Middle frontal gyrus (tissue), 1 donor: ENCODE results near the gene CDH26.
"Not testable (repeated sequence)": the region's sequence is repeated elsewhere in the genome, so short reads cannot be mapped to it uniquely, and the experiment has no call there.

ENCODE experiments used
- DNase-seq: peaks from one replicate; pipeline ENCODE4 v3.0.0-alpha.2; 2015; ENCODE audit warnings: low spot score; ENCODE audit errors: extremely low spot score

CDH26 gene

DNA sequence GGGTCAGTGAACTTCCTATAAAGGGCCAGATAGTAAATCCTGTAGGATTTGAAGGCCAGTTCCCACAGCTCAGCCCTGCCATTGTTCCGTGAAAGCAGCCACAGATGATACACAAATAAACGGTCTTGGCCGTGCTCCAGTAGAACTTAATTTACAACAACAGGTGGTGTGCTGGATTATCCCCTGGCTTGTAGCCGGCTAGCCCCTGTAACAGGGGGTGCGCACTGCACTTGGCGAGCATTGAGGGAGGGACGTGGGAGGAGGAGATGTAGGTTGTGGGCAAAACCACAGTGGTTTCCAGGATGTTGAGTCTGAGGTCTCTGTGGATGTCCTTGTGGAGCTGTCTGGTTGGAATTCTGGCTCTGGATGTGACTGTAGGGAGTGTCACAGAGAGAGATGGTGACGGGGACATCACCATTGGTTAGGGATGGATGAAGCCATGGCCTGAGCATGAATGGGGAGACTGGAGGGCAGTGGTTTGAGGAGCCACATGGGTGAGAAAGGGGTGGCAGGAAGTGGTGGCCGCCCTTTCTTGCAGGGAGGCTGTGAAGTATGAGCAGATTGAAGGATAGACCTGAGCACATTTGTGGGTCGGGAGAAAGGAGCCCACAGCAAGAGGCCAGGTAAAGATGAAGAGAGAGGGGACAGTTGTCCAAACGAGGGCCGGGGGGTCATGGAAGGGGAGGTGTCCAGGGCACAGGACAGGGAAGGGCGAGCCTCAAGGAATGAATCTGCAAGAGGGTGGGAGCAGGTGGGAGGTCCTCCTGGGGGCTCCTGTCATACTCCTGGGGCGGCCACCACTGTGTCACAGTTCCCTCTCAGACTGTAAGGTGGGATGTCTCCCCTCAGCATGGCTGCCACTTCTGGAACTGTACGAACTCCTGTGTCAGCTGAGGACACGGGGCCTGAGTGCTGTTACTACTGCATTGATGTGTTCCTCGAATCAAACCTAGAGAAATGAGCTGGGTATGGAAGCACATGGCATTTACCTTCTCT lies 53.6 kb downstream of the CDH26 start:
- no peak for DNase-seq

GRCh38 chr20:60013296-60014139 lies 55.3 kb downstream of the CDH26 start:
- DNase-seq, result no peak

DNA sequence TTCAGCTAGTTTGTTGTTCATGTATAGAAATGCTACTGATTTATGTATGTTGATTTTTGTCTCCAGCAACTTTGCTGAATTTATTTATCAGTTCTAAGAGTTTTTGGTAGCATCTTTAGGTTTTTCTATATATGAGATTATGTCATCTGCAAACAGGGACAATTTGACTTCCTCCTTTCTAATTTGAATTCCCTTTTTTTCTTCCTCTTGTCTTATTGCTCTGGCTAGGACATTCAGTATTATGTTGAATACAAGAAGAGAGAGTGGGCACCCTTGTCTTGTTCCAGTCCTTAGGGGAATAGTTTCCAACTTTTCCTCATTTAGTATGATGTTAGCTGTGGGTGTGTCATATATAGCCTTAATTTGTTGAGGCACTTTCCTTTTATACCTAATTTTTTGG lies 58.2 kb downstream of the CDH26 start:
- DNase-seq, result no peak

- DNase-seq, result no peak
Observed at GRCh38 chr20:60020251-60020650, 62.0 kb downstream of the CDH26 start.

- DNase-seq, result no peak
Observed at GRCh38 chr20:60021104-60021503, 62.9 kb downstream of the CDH26 start.

DNA sequence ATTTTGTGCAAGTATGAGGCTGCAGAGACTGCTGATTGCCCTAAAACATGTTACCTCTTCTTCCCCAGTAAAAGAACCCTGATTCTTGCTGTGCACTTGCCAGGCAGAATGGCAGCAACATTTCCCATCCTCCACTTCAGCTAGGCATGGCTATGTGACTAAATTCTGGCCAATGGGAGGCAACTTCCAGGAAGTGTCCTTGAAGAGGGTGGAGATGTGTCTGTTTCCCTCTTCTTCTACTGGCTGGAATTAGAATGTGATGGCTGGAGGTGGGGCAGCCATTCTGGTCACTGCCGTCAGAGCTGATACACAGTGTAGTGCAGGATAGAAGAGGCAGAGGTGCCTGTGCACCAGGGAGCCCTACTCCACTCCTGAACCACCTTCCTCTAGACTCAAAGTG lies 64.6 kb downstream of the CDH26 start:
- DNase-seq, result no peak

GRCh38 chr20:60024245-60024644 lies 66.0 kb downstream of the CDH26 start:
- no peak for DNase-seq

DNA sequence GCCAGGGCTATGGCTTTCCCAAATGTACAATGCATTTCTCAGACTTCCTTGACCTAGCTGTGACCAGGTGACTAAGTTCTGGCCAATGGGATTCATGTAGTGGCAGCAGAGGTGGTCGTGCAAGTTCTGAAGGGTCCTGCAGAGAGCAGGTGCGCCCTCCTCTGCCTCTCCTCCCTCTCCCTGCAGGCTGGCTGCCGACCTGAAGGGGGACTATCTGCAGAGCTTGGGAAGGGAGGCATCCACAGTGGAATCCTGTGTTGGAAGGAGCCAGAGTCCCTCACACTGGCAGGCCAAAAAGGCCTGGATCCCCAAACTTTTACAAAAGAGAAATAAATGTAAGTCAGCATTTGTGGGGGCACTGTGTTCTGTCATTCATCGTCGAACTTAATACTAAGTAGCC lies 66.6 kb downstream of the CDH26 start:
- DNase-seq, result no peak

DNA sequence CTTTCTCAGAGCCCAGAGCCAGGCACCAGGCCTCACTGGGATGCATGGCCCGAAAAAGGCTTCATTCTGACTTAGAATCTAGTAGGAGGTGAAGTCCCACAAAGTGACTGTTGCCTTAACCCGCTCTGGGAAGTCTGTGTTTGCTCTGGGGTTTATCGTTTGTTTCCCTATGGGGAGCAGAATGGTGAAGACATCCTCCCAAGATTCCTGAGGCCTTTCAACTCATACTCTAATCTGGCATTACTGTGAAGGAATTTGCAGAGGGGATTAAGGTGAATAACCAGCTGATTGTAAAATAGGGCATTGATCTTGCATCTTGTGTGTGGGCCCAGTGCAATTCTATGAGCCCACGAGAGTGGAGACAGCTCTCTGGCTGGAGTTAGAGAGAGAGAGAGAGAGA lies 67.8 kb downstream of the CDH26 start:
- no peak for DNase-seq

DNA sequence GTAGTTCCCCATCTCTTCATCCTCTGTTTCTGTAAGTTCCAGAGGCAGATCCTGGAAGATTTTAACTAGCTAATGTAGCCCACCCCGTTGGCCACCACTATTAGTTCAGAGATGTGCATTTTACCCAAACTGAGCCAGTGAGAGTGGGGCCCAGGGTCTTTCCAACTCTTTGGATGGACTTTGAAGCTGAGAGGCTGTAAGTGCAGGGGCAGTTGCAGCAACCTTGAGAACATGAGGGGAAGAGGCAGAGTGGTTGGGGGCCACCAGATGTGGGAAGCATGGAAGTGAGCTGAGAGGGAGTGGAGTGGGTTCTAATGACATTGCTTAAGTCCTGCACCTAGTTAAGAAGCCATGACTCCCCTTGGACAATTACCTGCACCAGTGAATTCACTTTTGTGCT lies 72.2 kb downstream of the CDH26 start:
- DNase-seq, result no peak

DNA sequence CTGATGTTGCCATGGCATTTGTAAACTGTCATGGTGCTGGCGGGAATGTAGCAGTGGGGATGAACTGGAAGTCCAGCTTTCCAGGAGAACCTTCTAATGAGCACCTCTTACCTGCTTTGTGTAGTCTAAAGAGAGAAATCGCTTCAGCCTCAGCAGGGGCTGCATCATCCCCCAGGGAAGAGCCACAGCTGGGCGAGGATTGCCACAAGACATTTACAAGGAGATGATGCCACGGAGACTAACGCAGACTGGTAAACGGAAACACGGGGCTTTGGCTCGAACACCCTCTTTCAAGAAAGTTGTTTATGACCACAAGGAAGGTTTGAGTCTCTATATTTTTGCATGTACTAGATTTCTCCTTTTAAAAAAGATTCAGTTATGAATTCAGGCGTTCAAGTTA lies 72.9 kb downstream of the CDH26 start:
- no peak for DNase-seq

DNA sequence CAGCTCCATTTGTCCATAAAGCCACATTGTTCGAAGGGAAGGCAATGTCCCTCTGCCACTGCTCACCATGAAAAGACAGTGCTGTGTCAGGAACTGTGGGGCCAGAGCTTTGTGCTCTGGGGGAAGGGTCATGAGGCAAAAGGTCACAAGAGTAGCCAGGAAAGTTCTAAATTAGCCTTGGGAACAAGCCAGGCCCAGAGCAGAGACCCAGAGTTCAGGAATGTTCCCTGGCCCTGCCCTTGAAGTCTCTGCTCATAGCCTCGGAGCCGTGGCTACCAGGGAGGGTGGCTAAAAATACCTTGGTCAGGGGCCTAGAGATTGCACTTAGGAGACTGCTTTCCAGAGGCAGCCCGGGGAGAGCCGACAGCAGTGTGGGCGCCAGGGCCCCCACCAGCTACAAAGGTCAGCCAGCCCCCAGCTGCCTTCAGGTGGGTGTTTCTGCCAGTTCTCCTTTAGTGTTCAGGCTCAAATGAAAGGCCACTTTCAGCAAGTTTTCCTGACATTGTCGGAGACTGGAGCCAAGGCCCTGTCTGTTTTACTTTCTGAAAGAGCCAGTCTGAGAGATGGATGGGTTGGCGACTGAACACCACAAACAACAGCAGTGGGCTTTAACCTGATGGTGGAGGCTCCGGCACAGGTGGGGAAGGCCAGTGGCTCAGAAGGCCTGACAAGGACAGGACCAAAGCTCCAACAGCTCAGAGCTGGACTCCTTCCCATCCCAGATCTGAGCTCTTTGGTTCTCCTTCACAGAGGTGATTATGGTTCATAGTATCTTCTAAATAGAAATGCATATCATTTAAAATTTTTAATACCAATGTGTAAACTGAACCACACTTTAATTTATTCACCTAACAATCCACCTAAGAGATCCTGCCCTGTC lies 76.2 kb downstream of the CDH26 start:
- DNase-seq, result no peak

DNA sequence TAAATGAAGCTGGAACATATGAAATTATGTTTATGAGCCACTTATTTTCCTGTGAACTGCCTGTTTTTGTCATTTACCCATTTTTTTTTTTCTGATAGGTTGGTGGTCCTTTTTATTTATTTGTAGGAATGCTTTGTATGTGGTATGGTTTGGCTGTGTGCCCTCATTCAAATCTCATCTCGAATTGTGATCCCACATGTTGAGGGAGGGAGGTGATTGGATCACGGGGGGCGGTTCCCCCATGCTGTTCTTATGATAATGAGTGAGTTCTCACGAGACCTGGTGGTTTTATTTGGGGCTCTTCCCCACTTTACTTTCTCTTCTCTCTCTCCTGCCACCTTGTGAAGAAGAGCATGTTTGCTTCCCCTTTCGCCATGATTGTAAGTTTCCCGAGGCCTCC lies 77.3 kb downstream of the CDH26 start:
- no peak for DNase-seq

GRCh38 chr20:60036346-60036745 lies 78.1 kb downstream of the CDH26 start:
- no peak for DNase-seq

DNA sequence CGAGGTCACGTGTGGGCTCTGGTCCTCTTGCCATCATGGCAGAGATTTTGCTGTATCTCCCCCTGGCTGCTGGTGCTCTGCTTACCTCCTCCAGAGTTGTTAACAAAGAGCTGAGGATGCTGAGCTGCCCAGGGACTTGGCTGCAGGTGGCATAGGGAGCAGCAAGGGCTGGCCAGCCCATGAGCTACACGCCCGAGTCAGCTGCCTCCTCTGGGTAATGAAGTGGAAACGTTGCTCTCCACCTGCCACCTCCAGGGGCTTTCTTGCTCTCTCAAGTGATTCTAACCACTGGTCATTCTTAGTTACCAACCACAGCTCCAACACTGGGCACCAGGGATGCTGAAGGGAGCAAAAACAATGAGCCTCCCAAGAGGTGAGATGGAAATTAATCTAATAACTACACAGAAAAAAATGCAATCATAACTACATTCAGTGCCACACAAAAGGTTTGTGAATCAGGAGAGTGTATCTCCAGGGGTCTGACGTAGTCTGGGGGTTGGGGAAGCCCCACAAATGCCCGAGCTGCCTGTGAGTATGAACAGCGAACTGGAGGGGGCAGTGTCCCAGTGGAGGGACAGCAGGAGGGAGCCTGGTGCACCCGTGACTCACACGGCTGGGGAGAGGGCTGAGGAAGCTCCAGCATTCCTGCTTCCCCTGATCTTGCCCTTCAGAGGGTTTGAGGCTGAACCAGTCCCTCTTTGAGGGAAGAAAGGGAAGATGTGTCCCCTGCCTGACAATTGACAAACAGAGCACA lies 78.7 kb downstream of the CDH26 start:
- DNase-seq, result no peak

GRCh38 chr20:60038400-60039008 lies 80.3 kb downstream of the CDH26 start:
- DNase-seq, result no peak

DNA sequence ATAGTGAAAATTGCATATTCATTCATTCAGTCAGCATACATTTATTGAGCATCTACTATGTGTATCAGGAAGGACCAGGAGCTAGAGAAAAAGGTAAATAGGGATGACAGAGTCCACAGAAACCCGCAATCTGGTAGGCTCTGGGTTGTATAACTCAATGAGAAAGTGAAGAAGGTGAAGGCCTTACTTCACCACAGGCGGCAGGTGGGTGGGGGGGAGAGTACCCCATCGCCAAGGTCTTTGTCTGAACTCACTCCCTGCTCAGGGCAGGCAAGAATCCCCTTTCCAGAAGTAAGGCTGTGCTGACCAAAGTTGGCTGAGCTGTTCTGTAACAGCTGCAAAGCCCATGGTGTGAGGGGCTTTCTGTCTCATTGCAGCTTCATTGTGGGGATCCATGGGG lies 81.3 kb downstream of the CDH26 start:
- no peak for DNase-seq

- no peak for DNase-seq
Observed at GRCh38 chr20:60040471-60041162, 82.4 kb downstream of the CDH26 start.

GRCh38 chr20:60041436-60042165 lies 83.4 kb downstream of the CDH26 start:
- not testable (repeated sequence) for DNase-seq
